ENCODE measurements around the gene SLC51B.
"Not testable (repeated sequence)": the region's sequence is repeated elsewhere in the genome, so short reads cannot be mapped to it uniquely, and the experiment has no call there.

The SLC51B gene

GRCh38 chr15:65034719-65035118 is 10.5 kb upstream of the SLC51B start:
- no peak overlapping the region for H3K4me2 ChIP-seq
- peaks cover 12 to 26% (median 18%) of the 10 kb centered on the region in 10 experiments for H3K4me1 ChIP-seq
- TF ChIP-seq Cebpa-rat (IDR thresholded peaks at IDR 0.05) = no peak
- no peaks in the 10 kb centered on the region for H3K27me3 ChIP-seq
- no peak overlapping the region for H3K9ac ChIP-seq
- no peak overlapping the region for H3K27ac ChIP-seq
- H3K36me3 ChIP-seq = no peaks in the 10 kb centered on the region
- no peaks in the 10 kb centered on the region for H3K9me3 ChIP-seq (replicated peaks in 1 of 11)
- no peaks in the 10 kb centered on the region for H4K20me1 ChIP-seq
- H3K4me3 ChIP-seq = no peak overlapping the region

GRCh38 chr15:65037309-65037708 is 7.9 kb upstream of the SLC51B start:
- no peaks in the 10 kb centered on the region for H4K20me1 ChIP-seq
- no peak for TF ChIP-seq Cebpa-rat (IDR thresholded peaks at IDR 0.05)
- no peak overlapping the region for H3K4me3 ChIP-seq
- no peaks in the 10 kb centered on the region for H3K27me3 ChIP-seq
- no peak overlapping the region for H3K27ac ChIP-seq
- no peaks in the 10 kb centered on the region for H3K36me3 ChIP-seq
- H3K9me3 ChIP-seq (replicated peaks in 1 of 11) = no peaks in the 10 kb centered on the region
- no peak overlapping the region for H3K4me2 ChIP-seq
- H3K9ac ChIP-seq = no peak overlapping the region
- peaks cover 12 to 26% (median 17%) of the 10 kb centered on the region in 10 experiments for H3K4me1 ChIP-seq

- no peaks in the 10 kb centered on the region for H3K36me3 ChIP-seq
- no peak overlapping the region for H3K4me3 ChIP-seq
- no peaks in the 10 kb centered on the region for H3K27me3 ChIP-seq
- H3K9me3 ChIP-seq (replicated peaks in 1 of 11) = no peaks in the 10 kb centered on the region
- no peak overlapping the region for H3K9ac ChIP-seq
- no peak overlapping the region for H3K27ac ChIP-seq
- no peaks in the 10 kb centered on the region for H4K20me1 ChIP-seq
- H3K4me1 ChIP-seq = peaks cover 5 to 22% (median 9%) of the 10 kb centered on the region in 10 experiments
- H3K4me2 ChIP-seq = no peak overlapping the region
- no peak for TF ChIP-seq Cebpa-rat (IDR thresholded peaks at IDR 0.05)
Measured at GRCh38 chr15:65038428-65038827, 6.8 kb upstream of the SLC51B start.

GRCh38 chr15:65038836-65039235 is 6.4 kb upstream of the SLC51B start:
- no peak overlapping the region for H3K27ac ChIP-seq
- no peaks in the 10 kb centered on the region for H3K27me3 ChIP-seq

GRCh38 chr15:65040461-65040860 is 4.7 kb upstream of the SLC51B start:
- H4K20me1 ChIP-seq = no peaks in the 10 kb centered on the region
- H3K27me3 ChIP-seq = no peaks in the 10 kb centered on the region
- H3K9me3 ChIP-seq (replicated peaks in 1 of 11) = no peaks in the 10 kb centered on the region
- no peak overlapping the region for H3K4me3 ChIP-seq
- TF ChIP-seq Cebpa-rat (IDR thresholded peaks at IDR 0.05) = no peak
- no peak overlapping the region for H3K27ac ChIP-seq
- no peak overlapping the region for H3K9ac ChIP-seq
- H3K4me2 ChIP-seq = no peak overlapping the region
- H3K36me3 ChIP-seq = no peaks in the 10 kb centered on the region
- peaks cover 0 to 23% (median 0%) of the 10 kb centered on the region in 10 experiments; a peak in 6 of 20 replicates for H3K4me1 ChIP-seq

More at GRCh38 chr15:65038836-65039235, 6.4 kb upstream of the SLC51B start:
- Histone ChIP-seq H3K4me2 (no peak overlapping the region), H3K9me3 (replicated peaks in 1 of 11) (no peaks in the 10 kb centered on the region), H3K4me1 (peaks cover under 1 to 22% (median 5%) of the 10 kb centered on the region in 10 experiments; a peak in 15 of 20 replicates), H3K4me3 (no peak overlapping the region), H3K9ac (no peak overlapping the region), H3K36me3 (no peaks in the 10 kb centered on the region), H4K20me1 (no peaks in the 10 kb centered on the region)
- TF ChIP-seq Cebpa-rat (IDR thresholded peaks at IDR 0.05) = no peak

- no peak for TF ChIP-seq Cebpa-rat (IDR thresholded peaks at IDR 0.05)
Measured at GRCh38 chr15:65041787-65042186, 3.4 kb upstream of the SLC51B start.

GRCh38 chr15:65042776-65043327 is 2.3 kb upstream of the SLC51B start:
- no peaks in the 10 kb centered on the region for H3K9me3 ChIP-seq (replicated peaks in 1 of 11)
- no peak overlapping the region for H3K27ac ChIP-seq
- H3K36me3 ChIP-seq = no peaks in the 10 kb centered on the region
- no peaks in the 10 kb centered on the region for H3K27me3 ChIP-seq
- TF ChIP-seq Cebpa-rat (IDR thresholded peaks at IDR 0.05) = no peak
- H3K9ac ChIP-seq = no peak overlapping the region
- no peak overlapping the region for H3K4me3 ChIP-seq
- no peaks in the 10 kb centered on the region for H4K20me1 ChIP-seq
- peaks cover 0 to 23% (median 0%) of the 10 kb centered on the region in 10 experiments; a peak in 6 of 20 replicates for H3K4me1 ChIP-seq
- H3K4me2 ChIP-seq = 0 out of 22 replicates have a peak overlapping the region, but pooled peaks of 2 of the 11 experiments have one; percentile 4 to 10

More at GRCh38 chr15:65041787-65042186, 3.4 kb upstream of the SLC51B start:
- H3K36me3 ChIP-seq = no peaks in the 10 kb centered on the region
- no peak overlapping the region for H3K9ac ChIP-seq
- H3K27me3 ChIP-seq = no peaks in the 10 kb centered on the region
- no peaks in the 10 kb centered on the region for H3K9me3 ChIP-seq (replicated peaks in 1 of 11)
- H3K27ac ChIP-seq = no peak overlapping the region
- peaks cover 0 to 23% (median 0%) of the 10 kb centered on the region in 10 experiments; a peak in 6 of 20 replicates for H3K4me1 ChIP-seq
- H3K4me3 ChIP-seq = no peak overlapping the region
- peak overlapping the region in 2 of 11 experiments; percentile 10 to 45; a peak in 1 of 22 replicates for H3K4me2 ChIP-seq
- H4K20me1 ChIP-seq = no peaks in the 10 kb centered on the region

GRCh38 chr15:65044218-65044617 is 969 bp upstream of the SLC51B start:
- not testable (repeated sequence) for H3K4me3 ChIP-seq; H3K9ac ChIP-seq; H3K36me3 ChIP-seq; H3K9me3 ChIP-seq (replicated peaks in 1 of 11); H3K27ac ChIP-seq; H4K20me1 ChIP-seq; H3K27me3 ChIP-seq
- H3K4me1 ChIP-seq = peaks cover 2 to 23% (median 6%) of the 10 kb centered on the region in 10 experiments
- H3K4me2 ChIP-seq = peak overlapping the region in 3 of 11 experiments; percentile 44 to 55 (median 53); a peak in 5 of 22 replicates

GRCh38 chr15:65048241-65048640 is 3.1 kb downstream of the SLC51B start:
- Histone ChIP-seq H3K9me3 (replicated peaks in 1 of 11) (no peaks in the 10 kb centered on the region), H4K20me1 (no peaks in the 10 kb centered on the region), H3K4me1 (peaks cover 16 to 29% (median 21%) of the 10 kb centered on the region in 10 experiments), H3K9ac (no peak overlapping the region), H3K4me2 (no peak overlapping the region), H3K4me3 (no peak overlapping the region), H3K27me3 (no peaks in the 10 kb centered on the region), H3K27ac (no peak overlapping the region), H3K36me3 (no peaks in the 10 kb centered on the region)
- TF ChIP-seq Cebpa-rat (IDR thresholded peaks at IDR 0.05) = no peak

GRCh38 chr15:65049418-65049840 is 4.2 kb downstream of the SLC51B start:
- TF ChIP-seq Cebpa-rat (IDR thresholded peaks at IDR 0.05) = no peak
- Histone ChIP-seq H3K4me3 (peak overlapping the region in 6 of 10 experiments; percentile 21 to 62 (median 38); a peak in 7 of 20 replicates), H3K9me3 (replicated peaks in 1 of 11) (no peaks in the 10 kb centered on the region), H4K20me1 (no peaks in the 10 kb centered on the region), H3K9ac (0 out of 22 replicates have a peak overlapping the region, but pooled peaks of 1 of the 11 experiments have one; percentile 19), H3K4me1 (peaks cover 17 to 23% (median 21%) of the 10 kb centered on the region in 10 experiments), H3K36me3 (no peaks in the 10 kb centered on the region), H3K27me3 (no peaks in the 10 kb centered on the region), H3K27ac (peak overlapping the region in 1 of 11 experiments; percentile 31; a peak in 1 of 22 replicates), H3K4me2 (peak overlapping the region; percentile 62 to 89 (median 81))

Measured in BLaER1 treated with 17β-estradiol and CSF1 and Interleukin-3, amounts not matched to agents 10 nM and 100 nM (cell line).